Measurements from ENCODE around the gene ASZ1. TPM values are rescaled to one million over a fixed set of nuclear protein-coding genes. Genes with fewer than 3 reads are reported as not detected.

The ASZ1 gene
- polyA plus RNA-seq, 3 donors from 2014 or later: not detected

DNA sequence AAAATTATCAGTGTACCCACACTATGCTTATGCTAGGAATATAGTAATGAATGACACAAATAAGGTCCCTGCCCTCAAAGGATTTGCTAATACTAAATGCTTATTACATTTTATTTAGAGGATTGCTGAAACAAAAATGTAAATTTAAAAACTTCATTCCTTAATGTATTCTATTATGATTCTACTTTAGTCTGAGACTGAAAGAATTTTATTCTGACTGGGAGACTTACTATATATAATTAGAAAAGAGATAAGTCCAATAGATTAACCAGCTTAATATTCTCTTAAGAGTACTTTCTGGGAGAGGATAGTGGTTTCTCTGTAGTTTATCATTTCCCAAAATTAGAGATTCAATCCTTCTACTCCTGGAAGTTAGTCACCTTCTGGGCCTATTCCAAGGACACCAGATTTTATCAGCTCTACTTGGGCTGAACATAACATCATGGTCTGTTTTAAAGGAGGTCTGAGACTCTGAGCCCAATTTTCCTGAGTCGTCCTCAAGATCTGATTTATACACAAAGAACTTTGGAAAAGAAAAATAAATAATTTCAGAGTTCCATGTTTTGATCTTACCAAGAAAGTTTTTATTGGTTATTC is 41.1 kb downstream of the ASZ1 start:
- Mint-ChIP-seq H3K27ac (no peak overlapping the region), H3K9me3 (peaks cover 5 to 34% (median 9%) of the 10 kb centered on the region in 6 donors), H3K36me3 (no peaks in the 10 kb centered on the region), H3K4me3 (no peak overlapping the region), H3K4me1 (no peaks in the 10 kb centered on the region), H3K27me3 (ENCODE audit: low read depth in 3 of 3) (no peaks in the 10 kb centered on the region)
- DNase-seq: no peak

DNA sequence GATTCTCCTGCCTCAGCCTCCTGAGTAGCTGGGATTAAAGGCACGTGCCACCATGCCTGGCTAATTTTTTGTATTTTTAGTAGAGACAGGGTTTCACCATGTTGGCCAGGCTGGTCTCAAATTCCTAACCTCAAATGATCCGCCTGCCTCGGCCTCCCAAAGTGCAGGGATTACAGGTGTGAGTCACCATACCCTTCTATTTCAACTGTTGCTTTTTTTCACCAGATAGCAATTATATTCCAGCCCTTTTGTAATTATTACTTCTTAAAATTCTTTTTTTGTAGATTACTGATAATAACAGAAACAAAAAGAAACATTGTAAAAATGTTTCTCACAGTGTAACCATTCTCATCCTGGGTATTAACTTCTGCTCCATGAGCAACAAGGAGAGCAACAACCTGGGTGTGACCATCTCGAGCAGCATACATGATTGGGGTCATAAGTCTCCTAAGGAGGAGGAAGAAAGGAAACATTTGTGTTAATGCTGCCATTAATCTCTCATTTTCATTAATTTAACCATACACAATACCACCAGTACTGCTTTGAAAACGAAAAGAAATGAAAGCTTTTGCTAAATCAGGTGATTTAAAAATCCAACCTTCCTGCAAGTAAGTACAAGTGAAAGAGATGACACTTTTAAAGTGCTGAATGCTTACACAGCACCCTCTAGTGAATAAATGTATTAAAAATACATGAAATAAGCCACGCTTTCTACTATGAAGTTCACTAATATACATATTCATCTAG is 41.8 kb downstream of the ASZ1 start:
- H3K9me3 Mint-ChIP-seq: peaks cover 5 to 29% (median 8%) of the 10 kb centered on the region in 6 donors
- H3K4me1 Mint-ChIP-seq: no peaks in the 10 kb centered on the region
- no peak overlapping the region for H3K27ac Mint-ChIP-seq
- H3K27me3 Mint-ChIP-seq (ENCODE audit: low read depth in 3 of 3): no peaks in the 10 kb centered on the region
- no peak overlapping the region for H3K4me3 Mint-ChIP-seq
- no peaks in the 10 kb centered on the region for H3K36me3 Mint-ChIP-seq
- no peak for DNase-seq

DNA sequence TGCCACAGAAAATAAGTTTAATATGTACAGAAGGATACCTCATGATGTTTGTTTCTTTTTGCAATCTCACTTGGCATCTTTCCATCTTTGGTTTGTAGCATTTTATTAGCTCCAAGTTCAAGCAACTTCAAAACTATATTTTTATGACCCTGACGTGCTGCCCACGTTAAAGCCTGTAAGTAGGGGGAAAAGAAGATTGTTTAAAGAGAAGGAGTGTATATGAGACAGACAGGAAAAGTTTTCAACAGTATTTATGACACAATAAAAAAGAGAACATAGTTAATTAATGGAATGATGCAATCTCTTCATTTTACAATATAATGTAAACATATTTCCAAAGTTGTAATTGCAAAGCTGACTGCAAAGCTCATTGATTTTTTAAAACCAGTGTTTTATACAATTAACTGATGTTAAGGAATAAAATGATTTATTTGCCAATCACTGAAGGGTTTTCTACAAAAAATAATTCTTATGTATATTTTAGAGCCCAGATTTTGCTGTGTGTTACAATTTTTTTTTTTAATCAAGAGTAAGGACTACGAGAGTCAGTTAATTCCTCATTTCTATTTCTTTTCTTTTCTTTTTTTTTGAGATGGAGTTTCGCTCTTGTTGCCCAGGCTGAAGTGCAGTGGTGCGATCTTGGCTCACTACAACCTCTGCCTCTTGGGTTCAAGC is 42.5 kb downstream of the ASZ1 start:
- no peak overlapping the region for H3K27ac Mint-ChIP-seq
- H3K4me1 Mint-ChIP-seq: no peaks in the 10 kb centered on the region
- DNase-seq: no peak
- no peak overlapping the region for H3K4me3 Mint-ChIP-seq
- H3K27me3 Mint-ChIP-seq (ENCODE audit: low read depth in 3 of 3): no peaks in the 10 kb centered on the region
- peaks cover 4 to 24% (median 7%) of the 10 kb centered on the region in 6 donors for H3K9me3 Mint-ChIP-seq
- H3K36me3 Mint-ChIP-seq: no peaks in the 10 kb centered on the region

DNA sequence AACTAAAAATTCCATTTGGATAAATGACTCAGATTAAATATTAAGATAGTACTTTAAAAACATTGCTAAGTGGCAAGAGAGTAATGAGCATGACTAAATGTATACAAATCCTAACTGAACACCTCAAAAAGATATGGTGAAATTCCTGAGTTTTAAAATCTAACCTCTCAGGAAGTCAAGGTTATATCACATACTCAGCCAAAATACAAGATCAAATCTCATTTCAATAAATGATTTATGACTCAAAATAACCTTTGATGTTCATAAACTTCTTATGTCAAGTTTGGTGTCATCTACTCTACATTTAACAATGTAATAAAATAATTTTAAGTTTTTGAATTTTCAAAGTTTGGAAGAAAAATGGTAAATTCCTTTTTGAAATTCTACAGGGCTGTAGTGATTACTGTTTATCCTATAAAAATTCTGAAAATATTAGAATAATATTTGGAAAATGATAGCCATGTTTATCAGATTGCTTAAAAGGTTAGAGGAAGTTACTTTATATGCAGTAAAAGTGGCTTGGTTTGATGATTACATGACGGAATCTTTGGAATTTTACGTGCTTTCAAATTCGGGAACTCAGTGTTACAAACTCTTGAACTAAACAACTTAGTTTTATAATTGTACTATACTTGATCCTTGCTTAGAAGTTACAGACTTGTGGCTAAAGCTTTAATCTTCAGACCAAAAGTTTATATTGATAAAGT is 43.7 kb downstream of the ASZ1 start:
- H3K27ac Mint-ChIP-seq: no peak overlapping the region
- H3K36me3 Mint-ChIP-seq: no peaks in the 10 kb centered on the region
- no peak overlapping the region for H3K4me3 Mint-ChIP-seq
- no peaks in the 10 kb centered on the region for H3K27me3 Mint-ChIP-seq (ENCODE audit: low read depth in 3 of 3)
- no peak for DNase-seq
- peaks cover 2 to 12% (median 4%) of the 10 kb centered on the region in 6 donors for H3K9me3 Mint-ChIP-seq
- no peaks in the 10 kb centered on the region for H3K4me1 Mint-ChIP-seq

DNA sequence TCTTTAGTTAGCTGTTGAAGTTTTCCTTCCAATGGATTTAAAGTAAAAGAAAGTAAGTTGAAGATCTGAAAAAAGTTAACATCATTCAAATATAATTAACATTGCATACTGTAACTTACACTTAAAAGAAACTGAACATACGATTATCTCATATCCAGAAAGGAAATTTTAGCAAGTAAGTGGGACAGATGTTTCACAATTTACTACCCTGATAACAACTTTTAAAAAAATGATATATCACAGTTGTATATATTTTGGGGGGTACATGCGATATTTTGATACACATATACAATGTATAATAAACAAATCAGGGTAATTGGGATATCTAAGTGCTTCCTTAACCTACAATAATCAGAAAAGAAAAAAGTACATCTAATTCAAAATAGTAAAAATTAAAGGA is 44.2 kb downstream of the ASZ1 start:
- no peak overlapping the region for H3K27ac Mint-ChIP-seq
- H3K4me3 Mint-ChIP-seq: no peak overlapping the region
- no peak for DNase-seq
- H3K27me3 Mint-ChIP-seq (ENCODE audit: low read depth in 3 of 3): no peaks in the 10 kb centered on the region
- H3K4me1 Mint-ChIP-seq: no peaks in the 10 kb centered on the region
- H3K9me3 Mint-ChIP-seq: peaks cover 0 to 11% (median 0%) of the 10 kb centered on the region in 6 donors
- H3K36me3 Mint-ChIP-seq: no peaks in the 10 kb centered on the region

DNA sequence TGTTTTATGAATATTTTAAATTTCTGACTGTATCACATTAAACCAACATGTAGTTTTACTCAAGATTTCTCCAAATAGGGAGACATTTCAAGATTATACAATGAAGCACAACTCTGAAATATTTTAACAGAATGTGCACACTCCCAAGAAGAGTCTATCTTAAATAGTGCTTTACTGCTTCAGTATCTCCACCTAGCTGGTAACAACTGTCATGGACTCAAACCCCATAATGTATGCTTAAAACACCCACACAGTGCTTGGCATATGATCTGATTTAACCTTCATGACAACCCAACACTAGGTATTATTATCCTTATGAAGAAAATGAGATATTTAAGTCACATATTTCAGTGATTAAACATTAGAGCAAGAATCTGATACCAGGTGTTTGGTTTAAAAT is 45.9 kb downstream of the ASZ1 start:
- DNase-seq: no peak
- Mint-ChIP-seq H3K27ac (no peak overlapping the region), H3K4me1 (no peaks in the 10 kb centered on the region), H3K4me3 (no peak overlapping the region), H3K36me3 (no peaks in the 10 kb centered on the region), H3K9me3 (peaks cover 0 to 8% (median 0%) of the 10 kb centered on the region in 6 donors), H3K27me3 (ENCODE audit: low read depth in 3 of 3) (no peaks in the 10 kb centered on the region)

DNA sequence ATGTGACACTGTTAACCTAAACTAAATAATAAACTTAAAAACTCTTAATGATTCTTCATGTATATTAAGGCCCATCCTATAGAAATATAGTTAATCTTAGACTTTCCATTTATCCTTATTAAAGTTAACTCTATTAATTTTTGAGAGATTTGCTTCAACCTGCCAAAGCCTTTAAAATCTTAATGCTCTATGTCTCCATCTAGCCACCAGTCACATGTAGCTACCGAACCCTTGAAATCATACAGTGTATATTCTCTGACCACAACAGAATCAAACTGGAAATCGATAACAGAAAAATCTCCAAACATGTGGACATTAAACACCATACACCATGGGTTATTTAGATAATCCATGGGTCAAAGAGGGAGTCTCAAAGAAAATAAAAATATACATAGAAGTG is 51.9 kb downstream of the ASZ1 start:
- no peaks in the 10 kb centered on the region for H3K27me3 Mint-ChIP-seq (ENCODE audit: low read depth in 3 of 3)
- no peak overlapping the region for H3K27ac Mint-ChIP-seq
- H3K36me3 Mint-ChIP-seq: no peaks in the 10 kb centered on the region
- H3K4me1 Mint-ChIP-seq: no peaks in the 10 kb centered on the region
- H3K9me3 Mint-ChIP-seq: peaks cover 0 to 12% (median 4%) of the 10 kb centered on the region in 6 donors
- H3K4me3 Mint-ChIP-seq: no peak overlapping the region
- no peak for DNase-seq

DNA sequence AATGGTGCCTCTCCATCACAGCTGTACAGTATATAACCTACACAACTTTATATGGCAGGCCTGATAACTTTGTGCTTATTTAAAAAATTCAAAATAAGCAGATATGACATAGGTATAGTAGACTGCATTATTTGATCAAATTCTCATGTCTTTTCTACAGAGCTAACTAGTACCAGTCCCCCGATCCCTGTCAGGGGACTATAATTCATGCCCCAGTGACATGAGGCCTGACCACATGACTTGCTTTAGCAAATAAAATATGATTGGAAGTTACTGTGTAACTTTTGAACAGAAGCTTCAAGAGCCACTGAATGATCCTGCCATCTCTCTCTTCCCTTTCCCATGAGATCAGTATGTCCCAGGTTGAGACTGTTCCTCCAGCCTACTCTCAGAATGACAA is 55.2 kb downstream of the ASZ1 start:
- no peak overlapping the region for H3K4me3 Mint-ChIP-seq
- no peak overlapping the region for H3K27ac Mint-ChIP-seq
- no peak for DNase-seq
- no peaks in the 10 kb centered on the region for H3K36me3 Mint-ChIP-seq
- H3K27me3 Mint-ChIP-seq (ENCODE audit: low read depth in 3 of 3): no peaks in the 10 kb centered on the region
- H3K9me3 Mint-ChIP-seq: peaks cover 0 to 10% (median 3%) of the 10 kb centered on the region in 6 donors
- no peaks in the 10 kb centered on the region for H3K4me1 Mint-ChIP-seq

DNA sequence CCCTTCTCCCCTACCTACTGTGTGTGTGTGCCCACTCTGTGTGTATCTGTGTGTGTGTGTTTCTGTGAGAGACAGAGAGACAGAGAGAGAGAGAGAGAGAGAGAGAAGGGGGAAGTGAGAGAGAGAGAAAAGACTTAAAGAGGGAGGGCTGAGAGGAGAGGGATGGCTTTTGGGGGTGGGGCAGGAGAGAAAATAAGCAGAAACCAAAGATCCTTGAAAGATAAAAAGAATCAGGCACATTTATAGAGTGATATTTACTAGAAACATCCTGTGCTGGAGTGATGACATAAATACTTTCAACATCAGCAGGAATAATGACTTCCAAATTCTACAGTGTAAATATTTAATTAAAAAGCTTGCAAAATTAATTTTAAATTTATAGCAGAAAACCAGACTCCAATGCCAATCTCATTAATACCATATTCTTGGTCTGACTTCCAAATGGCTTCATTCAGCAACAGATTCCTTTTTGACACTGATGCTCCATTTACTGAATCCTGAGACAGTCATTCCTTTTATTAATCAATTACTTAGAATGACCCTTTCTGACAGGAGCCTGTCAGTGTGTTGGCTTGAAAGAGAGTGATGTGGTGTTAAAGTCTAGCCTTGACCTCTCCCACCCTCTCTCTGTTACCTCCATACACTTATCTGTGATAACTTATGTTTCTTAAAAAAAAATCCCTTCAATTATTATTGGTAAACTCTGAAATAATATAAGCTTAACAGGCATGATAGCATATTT is 62.8 kb downstream of the ASZ1 start:
- H3K4me3 Mint-ChIP-seq: no peak overlapping the region
- H3K27ac Mint-ChIP-seq: no peak overlapping the region

DNA sequence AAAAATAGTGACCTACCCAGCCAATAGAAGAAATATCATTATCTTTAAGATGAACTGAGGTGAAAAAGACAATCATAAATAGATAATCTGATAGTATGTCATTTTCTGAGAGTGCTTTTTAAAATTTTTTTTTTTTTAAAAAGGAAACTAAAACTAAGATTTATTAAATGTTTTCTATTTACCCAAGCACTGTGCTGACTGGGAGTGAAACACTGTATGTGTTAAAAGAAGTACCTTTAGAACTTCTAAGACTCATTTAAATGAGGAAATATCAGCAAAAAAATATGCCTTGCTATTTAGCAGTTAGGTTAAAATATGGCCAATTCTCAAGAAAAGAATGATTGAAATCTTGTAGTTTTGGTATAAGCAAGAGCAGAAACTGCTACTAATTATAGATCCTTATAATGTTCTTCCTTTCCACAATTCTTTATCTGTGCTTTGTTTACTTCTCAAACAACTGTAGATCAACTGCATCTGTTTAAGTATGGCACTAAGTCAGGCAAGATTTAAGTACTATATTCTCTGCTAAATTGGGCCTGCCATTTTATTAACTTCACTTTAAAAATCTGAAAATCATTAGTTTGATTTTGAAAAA is 64.9 kb downstream of the ASZ1 start:
- no peak for DNase-seq
- peaks cover 0 to 12% (median 1%) of the 10 kb centered on the region in 6 donors for H3K9me3 Mint-ChIP-seq
- no peak overlapping the region for H3K4me3 Mint-ChIP-seq
- no peak overlapping the region for H3K27ac Mint-ChIP-seq
- peaks cover 0 to 3% (median 0%) of the 10 kb centered on the region in 3 donors for H3K36me3 Mint-ChIP-seq
- H3K4me1 Mint-ChIP-seq: no peaks in the 10 kb centered on the region
- H3K27me3 Mint-ChIP-seq (ENCODE audit: low read depth in 3 of 3): peaks cover 0 to 3% (median 0%) of the 10 kb centered on the region in 3 donors

More for the DNA sequence above, 62.8 kb downstream of the ASZ1 start:
- Mint-ChIP-seq H3K36me3 (no peaks in the 10 kb centered on the region), H3K4me1 (no peaks in the 10 kb centered on the region), H3K9me3 (peaks cover 0 to 6% (median under 1%) of the 10 kb centered on the region in 6 donors), H3K27me3 (ENCODE audit: low read depth in 3 of 3) (peaks cover 0 to under 1% (median 0%) of the 10 kb centered on the region in 3 donors)
- no peak for DNase-seq

DNA sequence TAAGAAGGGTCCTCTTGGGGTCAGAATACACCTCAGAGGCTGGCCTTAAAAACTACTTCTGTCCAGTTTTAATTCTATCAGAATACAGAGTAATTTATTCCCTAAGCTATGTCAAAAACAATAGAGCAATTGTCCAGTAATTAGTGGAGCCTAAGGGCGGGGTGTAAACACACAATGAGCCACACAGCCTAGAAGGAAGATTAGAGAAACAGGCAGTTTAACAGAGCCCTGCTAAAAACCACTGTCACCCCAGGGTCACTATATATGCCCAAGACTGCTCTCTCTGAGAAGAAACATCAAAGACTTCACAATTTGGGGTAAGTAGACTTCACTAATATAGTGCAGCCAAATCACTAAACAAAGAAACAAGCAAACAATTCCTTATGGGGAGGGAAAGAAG is 77.3 kb downstream of the ASZ1 start:
- Mint-ChIP-seq H3K36me3 (no peaks in the 10 kb centered on the region), H3K9me3 (peaks cover 4 to 16% (median 7%) of the 10 kb centered on the region in 6 donors), H3K27me3 (ENCODE audit: low read depth in 3 of 3) (peaks cover 0 to 1% (median 0%) of the 10 kb centered on the region in 3 donors), H3K4me1 (no peaks in the 10 kb centered on the region), H3K27ac (no peak overlapping the region), H3K4me3 (no peak overlapping the region)
- no peak for DNase-seq

DNA sequence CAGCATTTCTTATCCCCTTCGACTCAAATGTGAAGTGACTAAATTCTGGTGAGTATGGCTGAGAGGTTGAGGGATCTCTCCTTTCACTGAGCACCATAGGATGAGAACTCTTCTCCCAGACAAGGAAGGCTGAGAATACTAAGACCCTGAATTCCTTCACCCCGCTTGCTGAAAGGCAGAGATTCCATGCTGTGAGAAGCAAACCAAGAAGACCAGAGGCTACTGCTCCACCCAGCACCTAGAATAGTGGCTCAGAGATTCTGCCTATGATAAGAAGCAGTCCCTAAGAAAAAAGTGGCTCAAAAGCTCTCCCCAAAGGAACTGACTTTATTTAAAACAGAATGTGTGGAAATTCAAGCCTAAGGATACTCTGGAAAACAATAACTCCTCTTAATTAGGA is 77.7 kb downstream of the ASZ1 start:
- no peaks in the 10 kb centered on the region for H3K4me1 Mint-ChIP-seq
- H3K27me3 Mint-ChIP-seq (ENCODE audit: low read depth in 3 of 3): peaks cover 0 to 1% (median 0%) of the 10 kb centered on the region in 3 donors
- peaks cover 4 to 16% (median 7%) of the 10 kb centered on the region in 6 donors for H3K9me3 Mint-ChIP-seq
- no peak overlapping the region for H3K4me3 Mint-ChIP-seq
- no peak for DNase-seq
- H3K36me3 Mint-ChIP-seq: no peaks in the 10 kb centered on the region
- no peak overlapping the region for H3K27ac Mint-ChIP-seq
